ENCODE measurements around the gene RAB11A.
A peak's percentile ranks its signal among the peaks of the same experiment; 100 is the strongest.
"Not testable (repeated sequence)": the region's sequence is repeated elsewhere in the genome, so short reads cannot be mapped to it uniquely, and the experiment has no call there.

The RAB11A gene

DNA sequence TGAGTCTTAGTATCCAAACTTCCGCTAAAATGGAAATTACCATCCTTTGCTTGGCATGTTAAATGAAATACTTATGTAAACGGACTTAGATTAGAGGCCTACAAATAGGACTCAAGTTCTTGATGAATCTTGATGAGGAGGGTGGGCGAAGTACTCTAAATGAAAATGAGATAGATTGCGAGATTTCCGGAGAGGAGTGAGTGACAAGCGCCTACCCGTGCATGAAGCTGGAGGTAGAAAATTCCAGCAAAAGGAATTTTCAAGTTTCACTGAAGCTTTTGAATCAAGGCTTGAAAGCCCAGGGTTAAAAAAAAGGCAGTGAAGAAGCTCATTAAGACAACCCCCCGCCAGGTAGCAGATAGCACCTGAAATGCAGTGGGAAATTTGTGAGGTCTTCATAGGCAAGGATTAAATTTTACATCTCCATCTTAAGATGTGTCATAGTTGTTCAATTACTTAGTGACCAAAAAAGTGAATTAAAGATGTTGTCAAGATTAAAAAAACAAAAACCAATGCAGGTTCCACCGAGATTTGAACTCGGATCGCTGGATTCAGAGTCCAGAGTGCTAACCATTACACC lies 655 bp upstream of the RAB11A start:
- H3K4me1 Mint-ChIP-seq, result peaks cover 19% of the 10 kb centered on the region
- no peak for DNase-seq
- no peaks in the 10 kb centered on the region for H3K9me3 Mint-ChIP-seq
- peaks cover 8% of the 10 kb centered on the region for H3K27me3 Mint-ChIP-seq (ENCODE audit: low read depth, poor library complexity)
- peak overlapping the region; percentile 99 for H3K4me3 Mint-ChIP-seq
- H3K36me3 Mint-ChIP-seq (ENCODE audit: low read depth), result peaks cover 8% of the 10 kb centered on the region
- peak overlapping the region; percentile 99 for H3K27ac Mint-ChIP-seq
- TF ChIP-seq, protein P1, sequence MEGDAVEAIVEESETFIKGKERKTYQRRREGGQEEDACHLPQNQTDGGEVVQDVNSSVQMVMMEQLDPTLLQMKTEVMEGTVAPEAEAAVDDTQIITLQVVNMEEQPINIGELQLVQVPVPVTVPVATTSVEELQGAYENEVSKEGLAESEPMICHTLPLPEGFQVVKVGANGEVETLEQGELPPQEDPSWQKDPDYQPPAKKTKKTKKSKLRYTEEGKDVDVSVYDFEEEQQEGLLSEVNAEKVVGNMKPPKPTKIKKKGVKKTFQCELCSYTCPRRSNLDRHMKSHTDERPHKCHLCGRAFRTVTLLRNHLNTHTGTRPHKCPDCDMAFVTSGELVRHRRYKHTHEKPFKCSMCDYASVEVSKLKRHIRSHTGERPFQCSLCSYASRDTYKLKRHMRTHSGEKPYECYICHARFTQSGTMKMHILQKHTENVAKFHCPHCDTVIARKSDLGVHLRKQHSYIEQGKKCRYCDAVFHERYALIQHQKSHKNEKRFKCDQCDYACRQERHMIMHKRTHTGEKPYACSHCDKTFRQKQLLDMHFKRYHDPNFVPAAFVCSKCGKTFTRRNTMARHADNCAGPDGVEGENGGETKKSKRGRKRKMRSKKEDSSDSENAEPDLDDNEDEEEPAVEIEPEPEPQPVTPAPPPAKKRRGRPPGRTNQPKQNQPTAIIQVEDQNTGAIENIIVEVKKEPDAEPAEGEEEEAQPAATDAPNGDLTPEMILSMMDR (IDR thresholded peaks at IDR 0.05), result no peak

- Mint-ChIP-seq H3K9me3 (no peaks in the 10 kb centered on the region), H3K27ac (peak overlapping the region; percentile 99), H3K27me3 (ENCODE audit: low read depth, poor library complexity) (peaks cover 8% of the 10 kb centered on the region), H3K4me1 (peaks cover 19% of the 10 kb centered on the region), H3K36me3 (ENCODE audit: low read depth) (peaks cover 19% of the 10 kb centered on the region), H3K4me3 (peak overlapping the region; percentile 99)
- no peak for DNase-seq
- TF ChIP-seq, protein P1 (IDR thresholded peaks at IDR 0.05), result no peak
Observed at GRCh38 chr15:65869954-65870871, 922 bp downstream of the RAB11A start.

DNA sequence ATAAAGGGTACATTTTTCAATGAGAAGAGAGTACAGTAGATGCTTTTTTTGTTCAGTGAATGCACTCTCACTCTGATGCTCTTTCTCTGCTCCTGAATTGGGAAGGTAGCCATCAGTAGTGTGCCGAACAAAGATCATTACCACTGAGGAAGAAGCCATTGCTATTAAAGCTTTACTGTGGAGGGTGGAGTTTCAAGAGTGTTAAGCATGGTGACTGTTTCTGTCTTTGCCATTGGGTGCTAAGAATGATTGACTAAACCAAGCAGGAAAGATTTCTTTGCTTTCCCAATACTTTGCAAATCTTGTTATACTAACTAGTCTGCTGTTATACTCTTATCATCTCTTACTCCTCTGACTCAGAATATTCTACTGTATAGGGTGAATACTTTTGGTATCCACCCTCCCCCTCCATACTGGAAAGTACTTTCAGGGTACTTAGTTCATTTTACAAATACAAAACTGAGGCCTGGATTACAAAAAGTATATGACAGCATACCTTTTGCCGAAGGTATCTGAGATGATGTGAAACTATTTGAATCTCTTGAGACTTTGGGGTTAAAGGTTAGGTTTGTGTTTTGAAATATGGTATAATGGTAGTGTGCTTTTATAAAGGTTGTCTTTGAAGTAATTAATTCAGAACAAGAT lies 1.7 kb downstream of the RAB11A start:
- peaks cover 8% of the 10 kb centered on the region for H3K27me3 Mint-ChIP-seq (ENCODE audit: low read depth, poor library complexity)

GRCh38 chr15:65871886-65872285 lies 2.6 kb downstream of the RAB11A start:
- Mint-ChIP-seq H3K4me3 (peak overlapping the region; percentile 99), H3K36me3 (ENCODE audit: low read depth) (peaks cover 22% of the 10 kb centered on the region), H3K4me1 (peaks cover 19% of the 10 kb centered on the region)
- H3K9me3 Mint-ChIP-seq; H3K27me3 Mint-ChIP-seq (ENCODE audit: low read depth, poor library complexity); DNase-seq; H3K27ac Mint-ChIP-seq: not testable (repeated sequence)

More for the DNA sequence above, 1.7 kb downstream of the RAB11A start:
- Mint-ChIP-seq H3K4me1 (peaks cover 19% of the 10 kb centered on the region), H3K9me3 (no peaks in the 10 kb centered on the region), H3K36me3 (ENCODE audit: low read depth) (peaks cover 19% of the 10 kb centered on the region), H3K27ac (peak overlapping the region; percentile 99), H3K4me3 (peak overlapping the region; percentile 99)
- no peak for DNase-seq
- TF ChIP-seq, protein P1 (IDR thresholded peaks at IDR 0.05), result no peak

- Mint-ChIP-seq H3K36me3 (ENCODE audit: low read depth) (peaks cover 29% of the 10 kb centered on the region), H3K4me1 (peaks cover 19% of the 10 kb centered on the region)
- not testable (repeated sequence) for H3K27me3 Mint-ChIP-seq (ENCODE audit: low read depth, poor library complexity); H3K27ac Mint-ChIP-seq; H3K9me3 Mint-ChIP-seq; DNase-seq; H3K4me3 Mint-ChIP-seq
Observed at GRCh38 chr15:65872596-65872995, 3.3 kb downstream of the RAB11A start.

- H3K27me3 Mint-ChIP-seq (ENCODE audit: low read depth, poor library complexity), result peaks cover 8% of the 10 kb centered on the region
- no peak overlapping the region for H3K27ac Mint-ChIP-seq
- no peak overlapping the region for H3K4me3 Mint-ChIP-seq
- DNase-seq, result no peak
- H3K4me1 Mint-ChIP-seq, result peaks cover 19% of the 10 kb centered on the region
- TF ChIP-seq, protein P1 (IDR thresholded peaks at IDR 0.05), result no peak
- no peaks in the 10 kb centered on the region for H3K9me3 Mint-ChIP-seq
- peaks cover 36% of the 10 kb centered on the region for H3K36me3 Mint-ChIP-seq (ENCODE audit: low read depth)
Observed at GRCh38 chr15:65873256-65873655, 4.0 kb downstream of the RAB11A start.

Data from nephron progenitor cell (in vitro differentiated cells).